A549 (cell line): ENCODE data around the gene ANKZF1.

Source experiments
- CHD4 ChIP-seq: fragments of 200-600 bp; sonication (generic); IDR thresholded peaks from 2 replicates; pipeline ENCODE4 v1.6.1; 2016; ENCODE audit warnings: antibody characterized with exemption, mild to moderate bottlenecking, borderline replicate concordance
- CTCF ChIP-seq: fragments of >200 bp; sonication (Bioruptor Twin); formaldehyde crosslinking; IDR thresholded peaks from 3 replicates; pipeline ENCODE4 v1.5.1; 2016
- JUN ChIP-seq, 2 experiments: fragments of >200 bp; sonication (Bioruptor Twin); formaldehyde crosslinking; IDR thresholded peaks; 2 replicates in 1 of 2; 3 replicates in 1 of 2; pipeline ENCODE4 v1.6.1; 2016 to 2017
- JUNB ChIP-seq: fragments of >200 bp; sonication (Bioruptor Twin); formaldehyde crosslinking; IDR thresholded peaks from 2 replicates; pipeline ENCODE4 v1.6.1; 2016
- MAZ ChIP-seq: fragments of 150-350 bp; IDR thresholded peaks from 2 replicates; pipeline ENCODE4 v1.6.1; 2014; ENCODE audit warnings: antibody characterized with exemption, low read depth, low read length, borderline replicate concordance
- USF2 ChIP-seq: fragments of 450-650 bp; IDR thresholded peaks from 2 replicates; pipeline ENCODE4 v1.6.1; 2014; ENCODE audit warnings: antibody characterized with exemption

- no peak for TF ChIP-seq USF2
- TF ChIP-seq JUNB = no peak
- no peak for TF ChIP-seq CTCF
- no peak for TF ChIP-seq CHD4
- TF ChIP-seq JUN (IDR thresholded peaks at IDR 0.05) = no peak
- no peak for TF ChIP-seq MAZ
Observed at GRCh38 chr2:219228041-219228910, 1.3 kb upstream of the ANKZF1 start.
